ENCODE data around the gene ABHD8. TPM values are rescaled to one million over a fixed set of nuclear protein-coding genes. Genes with fewer than 3 reads are reported as not detected.
A peak's percentile ranks its signal among the peaks of the same experiment; 100 is the strongest.

ABHD8 gene
- total and polyA plus RNA-seq, 2 of the 13 experiments (the other 11 are each of a cell fraction or from before 2014, with no cell fraction given): 6.3 to 7.2 TPM

DNA sequence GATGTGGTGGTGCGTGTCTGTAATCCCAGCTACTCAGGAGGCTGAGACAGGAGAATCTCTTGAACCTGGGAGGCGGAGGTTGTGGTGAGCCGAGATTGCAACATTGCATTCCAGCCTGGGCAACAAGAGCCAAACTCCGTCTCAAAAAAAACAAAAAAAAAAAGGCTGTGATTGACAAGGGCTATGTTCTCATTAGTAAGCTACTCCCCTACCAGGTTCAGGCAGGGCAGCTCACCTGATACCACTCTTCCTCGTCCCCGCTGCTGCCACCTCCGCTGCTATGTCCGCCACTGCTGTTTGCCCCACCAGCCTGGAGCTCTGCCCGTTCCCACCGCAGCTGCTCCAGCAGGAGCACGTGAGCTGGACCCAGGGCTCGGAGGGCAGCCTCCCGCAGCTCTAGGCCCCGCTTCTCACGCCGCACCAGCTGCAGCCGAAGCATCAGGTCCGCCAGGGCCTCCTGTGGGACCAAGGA lies 48.0 kb downstream of the ABHD8 start (continued):
- no peak for TF ChIP-seq HHEX (CRISPR knock-in tag; IDR thresholded peaks at IDR 0.05)
- TF ChIP-seq SETDB1 (CRISPR knock-in tag; IDR thresholded peaks at IDR 0.05; ENCODE audit: borderline replicate concordance): no peak
- no peak for TF ChIP-seq SRSF4 (IDR thresholded peaks at IDR 0.05; ENCODE audit: low read depth, low read length, poor library complexity, severe bottlenecking)
- TF ChIP-seq, protein P1, sequence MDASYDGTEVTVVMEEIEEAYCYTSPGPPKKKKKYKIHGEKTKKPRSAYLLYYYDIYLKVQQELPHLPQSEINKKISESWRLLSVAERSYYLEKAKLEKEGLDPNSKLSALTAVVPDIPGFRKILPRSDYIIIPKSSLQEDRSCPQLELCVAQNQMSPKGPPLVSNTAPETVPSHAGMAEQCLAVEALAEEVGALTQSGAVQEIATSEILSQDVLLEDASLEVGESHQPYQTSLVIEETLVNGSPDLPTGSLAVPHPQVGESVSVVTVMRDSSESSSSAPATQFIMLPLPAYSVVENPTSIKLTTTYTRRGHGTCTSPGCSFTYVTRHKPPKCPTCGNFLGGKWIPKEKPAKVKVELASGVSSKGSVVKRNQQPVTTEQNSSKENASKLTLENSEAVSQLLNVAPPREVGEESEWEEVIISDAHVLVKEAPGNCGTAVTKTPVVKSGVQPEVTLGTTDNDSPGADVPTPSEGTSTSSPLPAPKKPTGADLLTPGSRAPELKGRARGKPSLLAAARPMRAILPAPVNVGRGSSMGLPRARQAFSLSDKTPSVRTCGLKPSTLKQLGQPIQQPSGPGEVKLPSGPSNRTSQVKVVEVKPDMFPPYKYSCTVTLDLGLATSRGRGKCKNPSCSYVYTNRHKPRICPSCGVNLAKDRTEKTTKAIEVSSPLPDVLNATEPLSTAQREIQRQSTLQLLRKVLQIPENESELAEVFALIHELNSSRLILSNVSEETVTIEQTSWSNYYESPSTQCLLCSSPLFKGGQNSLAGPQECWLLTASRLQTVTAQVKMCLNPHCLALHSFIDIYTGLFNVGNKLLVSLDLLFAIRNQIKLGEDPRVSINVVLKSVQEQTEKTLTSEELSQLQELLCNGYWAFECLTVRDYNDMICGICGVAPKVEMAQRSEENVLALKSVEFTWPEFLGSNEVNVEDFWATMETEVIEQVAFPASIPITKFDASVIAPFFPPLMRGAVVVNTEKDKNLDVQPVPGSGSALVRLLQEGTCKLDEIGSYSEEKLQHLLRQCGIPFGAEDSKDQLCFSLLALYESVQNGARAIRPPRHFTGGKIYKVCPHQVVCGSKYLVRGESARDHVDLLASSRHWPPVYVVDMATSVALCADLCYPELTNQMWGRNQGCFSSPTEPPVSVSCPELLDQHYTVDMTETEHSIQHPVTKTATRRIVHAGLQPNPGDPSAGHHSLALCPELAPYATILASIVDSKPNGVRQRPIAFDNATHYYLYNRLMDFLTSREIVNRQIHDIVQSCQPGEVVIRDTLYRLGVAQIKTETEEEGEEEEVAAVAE (CRISPR knock-in tag; IDR thresholded peaks at IDR 0.05; ENCODE audit: borderline replicate concordance): no peak
- TF ChIP-seq, protein P2, sequence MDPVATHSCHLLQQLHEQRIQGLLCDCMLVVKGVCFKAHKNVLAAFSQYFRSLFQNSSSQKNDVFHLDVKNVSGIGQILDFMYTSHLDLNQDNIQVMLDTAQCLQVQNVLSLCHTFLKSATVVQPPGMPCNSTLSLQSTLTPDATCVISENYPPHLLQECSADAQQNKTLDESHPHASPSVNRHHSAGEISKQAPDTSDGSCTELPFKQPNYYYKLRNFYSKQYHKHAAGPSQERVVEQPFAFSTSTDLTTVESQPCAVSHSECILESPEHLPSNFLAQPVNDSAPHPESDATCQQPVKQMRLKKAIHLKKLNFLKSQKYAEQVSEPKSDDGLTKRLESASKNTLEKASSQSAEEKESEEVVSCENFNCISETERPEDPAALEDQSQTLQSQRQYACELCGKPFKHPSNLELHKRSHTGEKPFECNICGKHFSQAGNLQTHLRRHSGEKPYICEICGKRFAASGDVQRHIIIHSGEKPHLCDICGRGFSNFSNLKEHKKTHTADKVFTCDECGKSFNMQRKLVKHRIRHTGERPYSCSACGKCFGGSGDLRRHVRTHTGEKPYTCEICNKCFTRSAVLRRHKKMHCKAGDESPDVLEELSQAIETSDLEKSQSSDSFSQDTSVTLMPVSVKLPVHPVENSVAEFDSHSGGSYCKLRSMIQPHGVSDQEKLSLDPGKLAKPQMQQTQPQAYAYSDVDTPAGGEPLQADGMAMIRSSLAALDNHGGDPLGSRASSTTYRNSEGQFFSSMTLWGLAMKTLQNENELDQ (CRISPR knock-in tag; IDR thresholded peaks at IDR 0.05; ENCODE audit: borderline replicate concordance): no peak
- TF ChIP-seq RARA (CRISPR knock-in tag; IDR thresholded peaks at IDR 0.05): peak; percentile 40; the same call in 1 of the 2 replicates
- no peak for TF ChIP-seq ZNF260 (CRISPR knock-in tag; IDR thresholded peaks at IDR 0.05; ENCODE audit: borderline replicate concordance, low read depth)
- TF ChIP-seq ZNF3 (CRISPR knock-in tag; IDR thresholded peaks at IDR 0.05): no peak
- TF ChIP-seq, protein P3, sequence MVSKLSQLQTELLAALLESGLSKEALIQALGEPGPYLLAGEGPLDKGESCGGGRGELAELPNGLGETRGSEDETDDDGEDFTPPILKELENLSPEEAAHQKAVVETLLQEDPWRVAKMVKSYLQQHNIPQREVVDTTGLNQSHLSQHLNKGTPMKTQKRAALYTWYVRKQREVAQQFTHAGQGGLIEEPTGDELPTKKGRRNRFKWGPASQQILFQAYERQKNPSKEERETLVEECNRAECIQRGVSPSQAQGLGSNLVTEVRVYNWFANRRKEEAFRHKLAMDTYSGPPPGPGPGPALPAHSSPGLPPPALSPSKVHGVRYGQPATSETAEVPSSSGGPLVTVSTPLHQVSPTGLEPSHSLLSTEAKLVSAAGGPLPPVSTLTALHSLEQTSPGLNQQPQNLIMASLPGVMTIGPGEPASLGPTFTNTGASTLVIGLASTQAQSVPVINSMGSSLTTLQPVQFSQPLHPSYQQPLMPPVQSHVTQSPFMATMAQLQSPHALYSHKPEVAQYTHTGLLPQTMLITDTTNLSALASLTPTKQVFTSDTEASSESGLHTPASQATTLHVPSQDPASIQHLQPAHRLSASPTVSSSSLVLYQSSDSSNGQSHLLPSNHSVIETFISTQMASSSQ (IDR thresholded peaks at IDR 0.05; ENCODE audit: low read depth): no peak
- TF ChIP-seq, protein P3 (CRISPR knock-in tag; IDR thresholded peaks at IDR 0.05; ENCODE audit: borderline replicate concordance): no peak; the same call in 1 of the 2 replicates
- no peak for TF ChIP-seq ZNF160 (CRISPR knock-in tag; IDR thresholded peaks at IDR 0.05)
- TF ChIP-seq HCFC1 (IDR thresholded peaks at IDR 0.05; ENCODE audit: low read depth, low read length): no peak
- no peak for TF ChIP-seq JUN (CRISPR knock-in tag; IDR thresholded peaks at IDR 0.05)
- TF ChIP-seq ZNF775 (CRISPR knock-in tag; IDR thresholded peaks at IDR 0.05; ENCODE audit: borderline replicate concordance): no peak
- TF ChIP-seq, protein P4, sequence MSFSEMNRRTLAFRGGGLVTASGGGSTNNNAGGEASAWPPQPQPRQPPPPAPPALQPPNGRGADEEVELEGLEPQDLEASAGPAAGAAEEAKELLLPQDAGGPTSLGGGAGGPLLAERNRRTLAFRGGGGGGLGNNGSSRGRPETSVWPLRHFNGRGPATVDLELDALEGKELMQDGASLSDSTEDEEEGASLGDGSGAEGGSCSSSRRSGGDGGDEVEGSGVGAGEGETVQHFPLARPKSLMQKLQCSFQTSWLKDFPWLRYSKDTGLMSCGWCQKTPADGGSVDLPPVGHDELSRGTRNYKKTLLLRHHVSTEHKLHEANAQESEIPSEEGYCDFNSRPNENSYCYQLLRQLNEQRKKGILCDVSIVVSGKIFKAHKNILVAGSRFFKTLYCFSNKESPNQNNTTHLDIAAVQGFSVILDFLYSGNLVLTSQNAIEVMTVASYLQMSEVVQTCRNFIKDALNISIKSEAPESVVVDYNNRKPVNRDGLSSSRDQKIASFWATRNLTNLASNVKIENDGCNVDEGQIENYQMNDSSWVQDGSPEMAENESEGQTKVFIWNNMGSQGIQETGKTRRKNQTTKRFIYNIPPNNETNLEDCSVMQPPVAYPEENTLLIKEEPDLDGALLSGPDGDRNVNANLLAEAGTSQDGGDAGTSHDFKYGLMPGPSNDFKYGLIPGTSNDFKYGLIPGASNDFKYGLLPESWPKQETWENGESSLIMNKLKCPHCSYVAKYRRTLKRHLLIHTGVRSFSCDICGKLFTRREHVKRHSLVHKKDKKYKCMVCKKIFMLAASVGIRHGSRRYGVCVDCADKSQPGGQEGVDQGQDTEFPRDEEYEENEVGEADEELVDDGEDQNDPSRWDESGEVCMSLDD (CRISPR knock-in tag; IDR thresholded peaks at IDR 0.05; ENCODE audit: borderline replicate concordance): no peak
- TF ChIP-seq ZFYVE20 (CRISPR knock-in tag; IDR thresholded peaks at IDR 0.05; ENCODE audit: borderline replicate concordance, low read depth): 0 out of 2 replicates have a peak, but pooled peaks have one; percentile 34
